ENCODE measurements around the gene TSEN34.
A peak's percentile ranks its signal among the peaks of the same experiment; 100 is the strongest.

The TSEN34 gene

GRCh38 chr19:54191011-54191810 lies at the start of gene TSEN34:
Gene TSEN34, plus strand, starts transcription at chr19:54191308. Its CDS starts 57 bp downstream, at chr19:54191365.
- peak; percentile 30 for DNase-seq

GRCh38 chr19:54141356-54141755 lies 49.8 kb upstream of the TSEN34 start:
- no peak for DNase-seq

- DNase-seq, result no peak
These were observed 48.8 kb upstream of the TSEN34 start for GRCh38 chr19:54142166-54142780.

GRCh38 chr19:54145541-54146158 lies 45.5 kb upstream of the TSEN34 start:
- no peak for DNase-seq

DNA sequence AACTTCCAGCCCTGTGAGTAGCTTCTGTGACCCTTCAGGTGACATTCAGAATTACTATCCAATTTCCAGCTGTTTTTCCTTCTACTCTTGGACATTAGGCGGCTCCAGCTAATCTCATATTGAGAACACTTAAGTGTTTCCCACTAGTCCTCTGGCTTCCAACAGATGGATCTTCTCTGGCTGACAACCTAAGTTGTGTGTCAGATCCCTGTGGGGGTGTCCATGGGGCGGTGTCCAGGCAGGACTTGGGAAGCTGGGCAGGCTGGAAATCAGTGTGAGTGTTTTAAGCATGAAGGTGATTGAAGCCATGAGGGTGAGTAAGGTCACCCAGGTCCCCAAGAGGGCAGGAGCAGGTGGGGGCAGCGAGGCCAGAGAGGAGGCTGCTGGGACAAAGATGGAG lies 43.4 kb upstream of the TSEN34 start:
- DNase-seq, result no peak

DNA sequence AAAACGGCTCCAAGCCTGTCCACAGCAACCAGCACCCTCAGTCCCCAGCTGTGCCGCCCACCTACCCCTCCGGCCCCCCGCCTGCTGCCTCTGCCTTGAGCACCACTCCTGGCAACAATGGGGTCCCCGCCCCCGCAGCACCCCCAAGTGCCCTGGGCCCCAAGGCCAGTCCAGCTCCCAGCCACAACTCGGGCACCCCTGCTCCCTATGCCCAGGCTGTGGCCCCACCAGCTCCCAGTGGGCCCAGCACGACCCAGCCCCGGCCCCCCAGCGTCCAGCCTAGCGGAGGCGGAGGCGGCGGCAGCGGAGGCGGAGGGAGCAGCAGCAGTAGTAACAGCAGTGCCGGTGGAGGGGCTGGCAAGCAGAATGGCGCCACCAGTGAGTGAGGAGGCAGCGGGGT lies 43.0 kb upstream of the TSEN34 start:
- DNase-seq, result no peak

- DNase-seq, result no peak
These were observed 41.9 kb upstream of the TSEN34 start for GRCh38 chr19:54149021-54149812.

DNA sequence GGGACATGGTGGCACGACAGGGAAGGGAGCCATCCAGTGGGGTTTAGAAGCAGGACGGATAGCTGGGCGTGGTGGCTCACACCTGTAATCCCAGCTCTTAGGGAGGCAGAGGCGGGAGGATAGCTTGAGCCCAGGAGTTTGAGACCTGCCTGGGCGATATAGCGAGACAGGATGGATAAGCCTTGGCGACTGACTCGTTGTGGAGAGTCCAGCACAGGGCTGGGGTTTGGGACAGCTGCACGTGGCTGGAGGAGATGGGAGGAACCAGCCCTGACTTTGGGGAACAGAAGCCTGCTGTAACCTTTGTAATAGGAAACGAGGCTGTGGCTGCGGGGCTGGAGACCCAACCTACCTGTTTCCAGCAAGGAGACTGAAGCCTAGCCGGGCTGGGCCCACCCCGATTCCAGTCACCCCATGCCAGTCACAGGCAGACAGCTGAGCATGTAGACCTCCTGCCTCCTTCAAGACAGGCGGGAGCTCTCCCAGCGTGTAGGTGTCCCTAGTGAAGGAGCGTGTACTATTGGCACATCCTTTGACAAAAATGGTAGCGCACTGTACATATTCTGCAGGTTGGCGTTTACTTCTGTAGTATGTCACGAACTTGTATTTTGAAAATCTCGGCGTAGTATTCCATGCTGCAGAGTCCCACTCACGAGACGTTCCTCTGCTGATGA lies 39.6 kb upstream of the TSEN34 start:
- no peak for DNase-seq

DNA sequence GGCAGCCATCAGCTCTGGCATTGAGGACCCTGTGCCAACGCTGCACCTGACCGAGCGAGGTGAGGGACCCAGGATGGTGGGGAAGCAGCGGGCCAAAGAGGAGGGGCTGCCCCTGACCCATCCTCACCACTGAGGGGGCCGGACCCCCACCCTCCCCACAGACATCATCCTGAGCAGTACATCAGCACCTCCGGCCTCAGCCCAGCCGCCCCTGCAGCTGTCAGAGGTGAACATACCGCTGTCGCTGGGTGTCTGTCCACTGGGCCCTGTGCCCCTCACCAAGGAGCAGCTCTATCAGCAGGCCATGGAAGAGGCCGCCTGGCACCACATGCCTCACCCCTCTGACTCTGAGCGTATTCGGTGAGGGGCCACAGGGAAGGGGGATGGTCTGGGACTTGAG lies 38.8 kb upstream of the TSEN34 start:
- DNase-seq, result no peak

DNA sequence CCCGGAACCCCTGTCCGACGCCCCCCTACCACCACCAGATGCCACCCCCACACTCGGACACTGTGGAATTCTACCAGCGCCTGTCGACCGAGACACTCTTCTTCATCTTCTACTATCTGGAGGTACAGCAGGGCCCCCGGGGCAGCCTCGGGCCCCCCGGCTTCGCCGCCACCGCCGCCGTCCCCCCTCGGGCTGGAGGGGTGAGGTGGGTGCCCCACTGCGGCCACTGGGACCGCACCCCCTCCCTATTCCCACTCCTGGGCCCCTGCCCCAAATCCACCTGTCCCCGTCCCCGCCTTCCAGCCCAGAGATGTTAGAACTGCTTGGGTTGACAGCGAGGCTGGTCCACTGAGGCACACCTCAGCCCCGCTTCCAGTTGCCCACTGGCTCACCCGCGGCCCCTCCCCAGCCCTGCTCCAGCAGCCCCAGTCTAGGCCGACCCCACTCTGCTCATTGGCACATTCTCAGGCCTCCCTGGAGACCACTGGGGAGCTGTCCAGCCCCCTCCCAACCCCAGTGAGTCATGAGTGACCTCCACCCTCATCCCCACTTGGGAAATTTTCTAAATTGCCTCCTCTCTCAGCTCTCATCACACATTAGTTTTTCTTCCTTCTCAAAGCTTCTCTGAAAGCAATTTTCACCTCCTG lies 38.1 kb upstream of the TSEN34 start:
- no peak for DNase-seq

DNA sequence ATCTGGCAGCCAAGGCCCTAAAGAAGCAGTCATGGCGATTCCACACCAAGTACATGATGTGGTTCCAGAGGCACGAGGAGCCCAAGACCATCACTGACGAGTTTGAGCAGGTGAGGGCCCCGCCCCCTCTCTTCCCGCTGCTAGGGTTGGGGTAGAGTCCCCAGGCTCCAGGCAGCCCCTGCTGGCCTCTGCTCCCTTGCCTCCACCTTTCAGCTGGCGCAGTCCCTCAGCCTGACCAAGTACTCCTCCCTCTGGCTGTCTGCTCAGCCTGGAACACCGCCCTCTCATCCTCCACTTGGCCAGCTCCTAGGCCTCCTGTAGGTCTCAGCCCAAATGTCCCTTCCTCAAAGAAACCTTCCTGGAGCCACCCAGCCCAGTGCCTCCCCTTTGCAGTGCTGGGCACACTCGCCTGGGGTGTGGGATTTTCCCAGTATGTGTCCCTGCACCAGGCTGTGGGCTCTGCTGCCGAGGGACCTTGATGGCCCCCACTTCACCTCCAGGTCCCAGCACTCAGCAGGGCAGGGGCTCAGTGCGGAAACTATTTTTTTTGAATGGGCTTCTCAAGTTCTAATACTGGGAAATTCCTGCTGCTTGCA lies 37.3 kb upstream of the TSEN34 start:
- no peak for DNase-seq

- DNase-seq, result no peak
These were observed 36.3 kb upstream of the TSEN34 start for GRCh38 chr19:54154603-54155345.

DNA sequence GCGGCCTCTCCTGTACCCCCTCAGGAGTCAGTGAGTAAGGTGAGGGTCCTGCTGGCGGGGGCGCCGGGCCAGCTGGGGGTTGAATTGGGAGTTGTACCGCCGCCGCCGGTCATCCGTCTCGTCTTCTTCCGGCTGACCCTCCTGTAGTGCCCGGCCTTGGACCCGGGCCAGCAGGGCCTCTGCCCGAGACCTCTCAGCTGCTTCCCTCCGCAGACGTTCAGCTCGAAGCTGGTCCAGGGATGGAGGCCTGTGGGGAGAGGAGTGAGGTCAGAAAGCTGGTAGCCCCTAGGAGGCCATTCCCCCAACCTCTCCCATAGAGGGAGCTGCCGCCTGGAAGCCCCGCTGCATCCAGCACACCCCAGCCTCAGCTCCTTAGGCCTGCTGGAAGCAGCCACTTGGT lies 35.4 kb upstream of the TSEN34 start:
- DNase-seq, result no peak

DNA sequence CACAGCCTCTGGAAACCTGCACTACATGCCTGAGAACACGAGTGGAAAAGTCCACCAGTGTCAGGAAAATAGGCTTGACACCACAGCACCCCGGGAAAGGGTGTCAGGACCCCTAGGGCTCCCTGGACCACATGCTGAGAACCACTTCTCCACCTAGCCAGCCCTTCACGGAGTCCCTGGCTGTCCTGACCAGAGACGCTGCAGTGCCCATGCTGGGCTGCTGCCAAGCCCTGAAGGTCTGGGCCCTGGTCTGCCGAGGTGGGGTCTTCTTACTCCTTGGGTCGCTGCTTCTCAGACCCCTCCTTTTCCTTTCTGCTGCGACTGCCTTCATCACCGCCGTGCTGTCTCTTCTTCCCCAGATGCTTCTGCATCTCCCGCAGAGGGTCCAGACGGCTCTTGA lies 34.6 kb upstream of the TSEN34 start:
- no peak for DNase-seq

DNA sequence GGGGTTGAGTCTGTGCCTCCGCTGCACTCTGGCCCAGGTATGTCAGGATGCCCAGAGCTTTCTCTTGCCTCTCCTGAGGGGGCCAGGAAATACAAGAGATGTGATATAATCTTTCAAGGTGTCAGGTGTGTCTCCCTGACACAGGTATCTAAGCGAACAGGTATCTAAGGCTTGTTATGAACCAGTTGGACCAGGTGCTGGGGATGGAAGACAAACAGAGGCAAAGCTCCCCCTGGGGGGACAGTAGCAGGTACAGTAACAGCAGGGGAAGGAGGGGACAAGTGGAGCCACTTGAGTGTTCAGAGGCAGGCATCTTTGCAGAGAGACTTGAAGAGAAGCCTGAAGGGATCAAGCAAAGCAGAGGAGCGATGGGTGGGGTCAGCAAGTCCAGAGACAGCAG lies 34.2 kb upstream of the TSEN34 start:
- DNase-seq, result no peak

- DNase-seq, result no peak
These were observed 32.2 kb upstream of the TSEN34 start for GRCh38 chr19:54158812-54159351.

DNA sequence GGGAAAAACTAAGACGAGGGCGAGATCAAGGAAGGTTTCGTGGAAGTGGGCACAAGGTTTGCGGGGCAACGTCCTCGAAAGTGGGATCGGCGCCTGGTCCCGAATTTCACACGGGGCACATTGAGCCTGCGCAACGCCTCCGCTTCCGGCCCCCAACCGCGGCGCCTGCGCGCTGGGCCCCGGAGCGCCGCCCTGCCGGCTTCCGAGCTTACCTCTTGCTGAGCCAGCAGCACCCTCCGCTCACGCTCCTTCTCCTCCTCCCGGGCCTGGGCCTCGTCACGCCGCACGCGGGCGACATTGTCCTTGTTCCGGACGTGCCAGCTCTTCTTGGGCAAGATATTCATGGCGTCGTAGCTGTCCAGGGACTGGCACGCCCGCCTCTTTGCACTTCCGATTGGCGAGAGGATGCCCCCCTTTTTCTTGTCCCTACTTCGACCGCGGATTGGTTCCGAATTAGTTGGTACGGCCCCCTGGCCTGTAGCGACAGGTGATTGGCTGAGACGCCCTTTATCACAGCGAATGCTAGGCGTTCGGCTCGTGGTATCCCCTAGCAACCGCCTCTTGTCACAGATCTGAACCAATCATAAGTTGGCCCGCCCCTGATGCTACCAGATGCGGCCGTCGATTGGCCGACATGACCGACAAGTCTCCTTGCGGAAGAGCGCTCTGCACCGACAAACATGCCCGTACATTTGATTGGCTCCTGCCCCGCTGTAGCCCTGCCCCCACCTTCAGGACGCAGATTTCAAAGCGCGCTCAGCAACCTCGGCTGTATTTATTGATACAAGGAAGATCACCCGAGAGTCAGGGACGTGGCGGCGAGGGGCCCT lies 31.5 kb upstream of the TSEN34 start, which contains the start of gene LENG1:
Gene LENG1, minus strand, starts transcription at position 370 of the 830 bp plus-strand sequence. Its CDS starts 26 bp downstream, at position 344.
- peak; percentile 95 for DNase-seq

DNA sequence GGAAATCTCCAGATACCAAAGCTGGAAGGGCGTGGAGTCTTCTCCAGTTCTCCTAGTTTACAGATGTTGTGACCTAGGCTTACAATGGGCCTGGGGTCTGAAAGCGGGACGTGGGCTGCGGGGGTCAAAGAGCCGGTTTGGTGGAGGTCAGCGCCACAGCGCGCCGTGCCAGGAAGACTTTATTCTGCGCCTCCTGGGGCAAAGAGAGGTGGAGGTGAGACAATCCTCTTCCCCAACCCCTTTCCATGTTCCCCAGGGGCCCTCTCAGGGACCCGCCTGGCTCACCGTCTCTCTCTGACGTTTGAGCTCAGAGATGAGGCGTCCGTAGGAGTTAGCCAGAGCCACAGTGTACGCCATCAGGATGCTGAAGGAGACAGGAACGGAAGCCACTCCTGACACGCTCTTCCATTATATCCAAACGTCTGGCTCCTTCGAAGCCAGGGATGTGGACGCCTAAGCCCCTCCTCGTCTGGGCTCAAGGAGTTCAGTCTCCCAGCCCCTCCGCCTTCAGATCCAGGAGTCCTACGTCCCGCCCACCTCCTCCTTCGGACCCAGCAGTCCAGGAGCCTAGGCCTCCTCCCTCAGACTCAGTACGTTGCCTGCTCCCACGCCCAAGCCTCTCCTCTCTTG lies 30.8 kb upstream of the TSEN34 start:
- DNase-seq, result no peak

DNA sequence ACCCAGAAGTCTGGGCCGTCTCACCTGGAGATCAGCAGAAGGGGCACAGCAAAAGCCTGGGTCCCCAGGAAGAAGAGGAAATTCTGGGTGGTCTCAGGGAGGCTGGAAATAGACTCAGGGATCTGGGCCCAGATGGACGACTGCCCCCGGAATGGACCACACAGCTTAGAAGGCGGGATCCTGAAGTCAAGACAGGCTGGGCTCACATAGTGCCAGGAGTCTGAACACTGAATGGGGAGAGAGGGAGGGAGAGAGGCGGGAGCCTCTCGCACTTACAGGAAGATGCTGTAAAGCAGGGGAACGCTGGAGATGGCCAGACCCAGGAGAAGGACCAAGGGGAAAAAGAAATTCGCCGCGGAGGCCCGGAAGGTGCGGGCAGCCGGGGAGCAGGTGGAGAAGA lies 30.3 kb upstream of the TSEN34 start:
- no peak for DNase-seq

Measured in NCI-H1417 treated with DMSO at 0.1 percent for 48 hours (cell line).